Calu3 (cell line): Measurements from ENCODE around the gene ZNF581. TPM values are rescaled to one million over a fixed set of nuclear protein-coding genes. Genes with fewer than 3 reads are reported as not detected.

Source experiments
- BruUV-seq: library from RNA; stranded (reverse); fragments of 400-500 nt; replicated peaks from 2 replicates; lab custom pipeline; 2021; lab: Mats Ljungman, UMichigan
- CTCF ChIA-PET: fragments of 300-600 bp; sonication (Branson Sonifier 250); formaldehyde crosslinking; loops from one replicate; lab custom pipeline; 2022; ENCODE audit warnings: antibody characterized with exemption; lab: Charles Lee
- DNase-seq: peaks from one replicate; pipeline ENCODE4 v3.0.0; 2022
- H3K27ac Mint-ChIP-seq: one replicate; pipeline ENCODE4 v1.8.0; 2022; ENCODE audit warnings: mixed read lengths; ENCODE audit not compliant: unreplicated experiment
- H3K27me3 Mint-ChIP-seq: one replicate; pipeline ENCODE4 v1.8.0; 2022; ENCODE audit warnings: mixed read lengths; ENCODE audit not compliant: unreplicated experiment
- H3K36me3 Mint-ChIP-seq: one replicate; pipeline ENCODE4 v1.8.0; 2022; ENCODE audit warnings: mild to moderate bottlenecking, moderate library complexity, mixed read lengths; ENCODE audit not compliant: insufficient read depth, unreplicated experiment
- H3K4me1 Mint-ChIP-seq: one replicate; pipeline ENCODE4 v1.8.0; 2022; ENCODE audit warnings: mild to moderate bottlenecking, low read depth, mixed read lengths; ENCODE audit not compliant: unreplicated experiment
- H3K4me3 Mint-ChIP-seq: one replicate; pipeline ENCODE4 v1.8.0; 2022; ENCODE audit warnings: mild to moderate bottlenecking, low read depth, moderate library complexity, mixed read lengths; ENCODE audit not compliant: unreplicated experiment
- H3K9me3 Mint-ChIP-seq: one replicate; pipeline ENCODE4 v1.8.0; 2022; ENCODE audit warnings: low read depth, mixed read lengths; ENCODE audit not compliant: unreplicated experiment
- intact Hi-C: fragments of 100-400 bp; cut with micrococcal nuclease; formaldehyde crosslinking; loops from one replicate; pipeline ENCODE4 v1.10.0; 2022; ENCODE audit not compliant: unreplicated experiment
- total RNA-seq: library from RNA; stranded (reverse); gene quantifications from 2 replicates; pipeline ENCODE4 v1.2.3, GENCODE V29; 2022
- TF ChIP-seq, protein P1 (sequence below): fragments of 200-600 bp; IDR thresholded peaks from one replicate; pipeline ENCODE4 v1.8.0; 2022; ENCODE audit warnings: antibody characterized with exemption; ENCODE audit not compliant: unreplicated experiment

Gene ZNF581
- total RNA-seq, 1 experiment from 2014 or later: 33.1 TPM

DNA sequence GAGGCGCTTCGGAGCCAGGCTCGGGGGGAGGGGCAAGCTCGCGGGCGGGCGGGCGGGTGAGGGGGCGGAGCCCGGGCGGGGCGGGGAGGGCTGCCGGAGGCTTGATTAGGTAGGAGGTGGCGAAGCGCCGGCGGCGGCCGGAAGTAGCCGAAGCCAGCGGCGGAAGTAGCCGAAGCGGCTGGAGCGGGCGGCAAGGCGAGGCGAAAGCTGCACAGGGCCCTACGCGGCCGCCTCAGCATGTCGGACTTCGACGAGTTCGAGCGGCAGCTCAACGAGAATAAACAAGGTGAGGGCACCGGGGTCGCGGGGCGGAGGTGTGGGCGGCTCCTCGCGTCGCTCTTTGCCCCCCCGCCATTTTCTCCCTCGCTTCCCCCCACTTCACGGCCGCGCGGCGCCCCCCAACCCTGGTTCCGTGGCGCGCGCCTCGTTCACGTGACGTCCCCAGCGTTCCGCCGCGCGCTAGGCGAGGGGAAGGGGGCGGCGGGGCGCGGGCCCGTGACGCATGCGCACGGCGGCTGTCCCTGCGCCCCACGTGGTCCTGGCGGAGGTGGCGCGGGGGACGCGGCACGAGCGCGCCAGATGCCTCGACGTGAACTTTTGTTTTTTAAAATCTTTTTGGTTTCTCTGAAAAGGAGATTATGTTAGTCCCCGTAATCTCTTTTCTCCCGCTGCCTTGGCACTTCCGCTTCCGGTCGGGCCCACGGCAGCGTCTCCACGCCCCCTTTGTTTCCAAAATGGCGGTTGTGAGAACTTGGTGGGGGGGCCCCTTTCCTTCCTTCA is 11.6 kb downstream of the ZNF581 start, which contains the start of gene U2AF2:
Gene U2AF2 (plus strand): TSS at position 168 of the 780 bp plus-strand sequence. CDS start 70 bp downstream, at position 238.
- peaks cover 73% of the 10 kb centered on the region for H3K36me3 Mint-ChIP-seq
- TF ChIP-seq, protein P1, sequence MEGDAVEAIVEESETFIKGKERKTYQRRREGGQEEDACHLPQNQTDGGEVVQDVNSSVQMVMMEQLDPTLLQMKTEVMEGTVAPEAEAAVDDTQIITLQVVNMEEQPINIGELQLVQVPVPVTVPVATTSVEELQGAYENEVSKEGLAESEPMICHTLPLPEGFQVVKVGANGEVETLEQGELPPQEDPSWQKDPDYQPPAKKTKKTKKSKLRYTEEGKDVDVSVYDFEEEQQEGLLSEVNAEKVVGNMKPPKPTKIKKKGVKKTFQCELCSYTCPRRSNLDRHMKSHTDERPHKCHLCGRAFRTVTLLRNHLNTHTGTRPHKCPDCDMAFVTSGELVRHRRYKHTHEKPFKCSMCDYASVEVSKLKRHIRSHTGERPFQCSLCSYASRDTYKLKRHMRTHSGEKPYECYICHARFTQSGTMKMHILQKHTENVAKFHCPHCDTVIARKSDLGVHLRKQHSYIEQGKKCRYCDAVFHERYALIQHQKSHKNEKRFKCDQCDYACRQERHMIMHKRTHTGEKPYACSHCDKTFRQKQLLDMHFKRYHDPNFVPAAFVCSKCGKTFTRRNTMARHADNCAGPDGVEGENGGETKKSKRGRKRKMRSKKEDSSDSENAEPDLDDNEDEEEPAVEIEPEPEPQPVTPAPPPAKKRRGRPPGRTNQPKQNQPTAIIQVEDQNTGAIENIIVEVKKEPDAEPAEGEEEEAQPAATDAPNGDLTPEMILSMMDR: no peak
- intact Hi-C loops: loop anchor here (10.0 kb wide), 1 partner anchor 150 kb away; no protein-coding TSS in a partner anchor
- peak; percentile 98 for DNase-seq
- peak within 1 kb of the TSS; percentile 96 for H3K27ac Mint-ChIP-seq
- no peaks in the 10 kb centered on the region for H3K27me3 Mint-ChIP-seq
- H3K9me3 Mint-ChIP-seq: no peaks in the 10 kb centered on the region
- peak within 1 kb of the TSS; percentile 96 for H3K4me3 Mint-ChIP-seq
- BruUV-seq: no TSS peak
- CTCF ChIA-PET: interaction anchor here (0.6 to 1.5 kb wide), 12 partner anchors 12 to 678 kb away, joined by 3 to 15 read pairs (median 4); partner anchors contain the start of genes FIZ1 and TMEM238
- peaks cover 20% of the 10 kb centered on the region for H3K4me1 Mint-ChIP-seq

DNA sequence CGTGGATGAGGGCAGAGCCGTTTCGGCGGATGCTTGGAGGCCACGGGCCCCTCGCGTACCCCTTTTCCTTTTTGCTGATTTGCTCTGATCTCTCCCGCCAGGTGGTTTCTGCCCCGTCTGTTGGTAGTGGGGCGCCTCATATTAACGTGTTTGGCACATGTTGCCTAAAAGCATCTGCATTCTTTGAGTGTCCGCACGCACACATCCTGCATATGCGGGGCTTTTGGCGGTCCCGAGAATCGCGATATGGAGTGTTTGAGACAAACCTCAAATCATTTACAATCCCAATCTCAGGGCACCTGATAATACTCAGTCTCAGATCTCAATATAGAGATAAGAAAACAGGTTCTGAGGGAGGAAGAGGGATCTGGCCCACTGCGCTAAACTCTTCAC is 12.2 kb downstream of the ZNF581 start:
- CTCF ChIA-PET: no interaction called here

DNA sequence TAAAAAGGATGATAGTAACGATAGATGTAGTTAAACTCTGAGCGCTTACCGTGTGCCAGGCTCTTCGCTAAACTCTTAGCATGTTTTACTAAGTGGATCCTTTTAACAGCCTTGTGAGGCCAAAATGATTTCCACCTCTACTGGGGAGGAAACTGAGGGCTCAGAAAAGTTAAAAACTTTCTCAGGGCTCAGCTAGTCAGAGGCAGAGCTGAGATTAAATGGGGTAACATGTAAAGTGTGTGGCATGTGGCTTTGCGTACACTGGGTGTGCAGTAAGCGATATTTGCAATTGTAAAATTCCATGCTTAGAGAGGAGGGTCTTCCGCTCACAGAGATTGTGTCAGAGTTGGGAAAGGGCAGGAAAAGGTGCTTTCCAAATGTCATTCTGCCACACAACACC is 13.1 kb downstream of the ZNF581 start:
- TF ChIP-seq, protein P1: no peak
- no TSS peak for BruUV-seq

More for the DNA sequence above, 12.2 kb downstream of the ZNF581 start:
- H3K4me1 Mint-ChIP-seq: peaks cover 20% of the 10 kb centered on the region
- H3K36me3 Mint-ChIP-seq: peaks cover 78% of the 10 kb centered on the region
- intact Hi-C loops: loop anchor here (2.0 to 10.0 kb wide), 2 partner anchors 17 to 149 kb away; no protein-coding TSS in a partner anchor
- BruUV-seq: TSS peak; percentile 52
- peak overlapping the region; percentile 96 for H3K4me3 Mint-ChIP-seq
- no peak for DNase-seq
- TF ChIP-seq, protein P1: no peak
- H3K27me3 Mint-ChIP-seq: no peaks in the 10 kb centered on the region
- H3K9me3 Mint-ChIP-seq: no peaks in the 10 kb centered on the region
- peak overlapping the region; percentile 96 for H3K27ac Mint-ChIP-seq

DNA sequence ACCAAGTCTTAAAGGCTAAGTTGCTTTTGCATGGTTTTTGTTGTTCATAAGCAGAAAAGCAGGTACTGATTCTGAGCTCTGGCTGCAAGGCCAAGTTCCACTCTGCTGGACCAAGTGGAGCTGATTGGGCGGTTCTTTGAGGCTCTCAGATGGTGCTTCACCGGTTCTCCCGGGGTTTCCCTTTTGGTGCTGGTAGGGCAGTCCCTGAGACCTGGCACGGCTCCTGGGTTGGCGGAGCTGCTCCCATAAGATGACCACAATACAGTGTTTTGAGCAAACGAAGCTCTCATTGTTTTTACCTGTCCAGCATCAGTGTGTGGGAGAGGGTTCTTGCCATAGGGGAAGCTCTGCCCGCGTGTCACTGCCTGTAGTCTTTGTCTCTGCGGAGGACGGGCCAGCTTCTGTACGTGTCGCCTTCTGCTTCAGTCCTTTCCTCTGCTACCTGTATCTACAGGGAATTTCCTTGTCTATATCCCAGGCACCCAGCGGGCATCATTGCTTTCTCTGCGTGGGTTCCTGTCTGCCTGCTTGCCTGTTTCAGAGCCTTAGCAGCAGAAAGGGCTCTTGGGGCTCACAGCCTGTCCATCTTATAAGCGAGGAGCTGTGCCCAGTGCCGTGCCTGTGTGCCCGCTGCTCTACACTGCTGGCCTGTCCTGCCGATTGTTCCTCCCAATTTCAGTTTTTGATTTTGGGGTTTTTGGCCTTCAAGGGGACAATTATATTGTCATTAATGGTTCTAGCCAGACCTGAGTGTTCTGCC is 13.7 kb downstream of the ZNF581 start:
- DNase-seq: peak; percentile 35
- Mint-ChIP-seq H3K36me3 (peaks cover 85% of the 10 kb centered on the region), H3K4me1 (peaks cover 27% of the 10 kb centered on the region), H3K27me3 (no peaks in the 10 kb centered on the region), H3K9me3 (no peaks in the 10 kb centered on the region), H3K27ac (peak overlapping the region; percentile 96), H3K4me3 (peak overlapping the region; percentile 96)
- intact Hi-C loops: loop anchor here (2.0 to 10.0 kb wide), 2 partner anchors 16 to 148 kb away; no protein-coding TSS in a partner anchor
- no TSS peak for BruUV-seq
- TF ChIP-seq, protein P1: no peak
- CTCF ChIA-PET: interaction anchor here (0.9 to 1.5 kb wide), 4 partner anchors 11 to 153 kb away, joined by 3 to 7 read pairs (median 4); no protein-coding TSS in a partner anchor

More for the DNA sequence above, 13.1 kb downstream of the ZNF581 start:
- no peaks in the 10 kb centered on the region for H3K27me3 Mint-ChIP-seq
- peaks cover 20% of the 10 kb centered on the region for H3K4me1 Mint-ChIP-seq
- intact Hi-C loops: loop anchor here (2.0 to 10.0 kb wide), 2 partner anchors 16 to 148 kb away; no protein-coding TSS in a partner anchor
- peaks cover 79% of the 10 kb centered on the region for H3K36me3 Mint-ChIP-seq
- H3K9me3 Mint-ChIP-seq: no peaks in the 10 kb centered on the region
- CTCF ChIA-PET: interaction anchor here (0.9 to 1.5 kb wide), 4 partner anchors 11 to 154 kb away, joined by 3 to 7 read pairs (median 4); no protein-coding TSS in a partner anchor
- DNase-seq: no peak
- peak overlapping the region; percentile 96 for H3K27ac Mint-ChIP-seq
- peak overlapping the region; percentile 96 for H3K4me3 Mint-ChIP-seq
